NB4 (cell line): ENCODE data around the gene FAHD1.

ENCODE experiments used
- MYC ChIP-seq: IDR thresholded peaks from 2 replicates; pipeline ENCODE4 v1.6.1; 2011; ENCODE audit warnings: low read depth, low read length
- POLR2A ChIP-seq: IDR thresholded peaks from 2 replicates; pipeline ENCODE4 v1.6.1; 2011; ENCODE audit warnings: mild to moderate bottlenecking; ENCODE audit not compliant: insufficient read length; ENCODE audit errors: extremely low read depth
- TF ChIP-seq, protein P1 (sequence below): IDR thresholded peaks from one replicate; pipeline ENCODE4 v1.5.1; 2012; ENCODE audit warnings: low read depth, low read length
- TF ChIP-seq, protein P2 (sequence below): IDR thresholded peaks from 2 replicates; pipeline ENCODE4 v1.6.1; 2011; ENCODE audit warnings: low read depth, low read length

DNA sequence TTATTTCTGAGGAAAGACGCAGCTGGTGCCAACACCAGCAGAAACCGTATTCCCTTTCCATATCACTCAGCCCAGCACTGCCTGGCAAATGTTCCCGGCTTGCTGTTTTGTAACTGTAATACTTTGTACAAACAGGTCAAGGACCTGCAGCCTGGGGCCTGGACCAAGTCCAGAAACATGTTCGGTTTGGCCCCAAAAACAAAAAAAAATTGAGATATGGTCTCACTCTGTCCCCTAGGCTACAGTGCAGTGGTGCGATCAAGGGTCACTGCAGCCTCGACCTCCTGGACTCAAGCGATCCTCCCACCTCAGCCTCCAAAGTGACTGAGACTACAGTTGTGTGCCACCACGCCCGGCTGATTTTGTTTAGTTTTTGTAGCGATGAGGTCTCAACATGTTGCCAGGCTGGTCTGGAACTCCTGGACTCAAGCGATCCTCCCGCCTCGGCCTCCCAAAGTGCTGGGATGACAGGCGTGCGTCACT lies 1.6 kb upstream of the FAHD1 start:
- no peak for TF ChIP-seq POLR2A
- TF ChIP-seq, protein P1, sequence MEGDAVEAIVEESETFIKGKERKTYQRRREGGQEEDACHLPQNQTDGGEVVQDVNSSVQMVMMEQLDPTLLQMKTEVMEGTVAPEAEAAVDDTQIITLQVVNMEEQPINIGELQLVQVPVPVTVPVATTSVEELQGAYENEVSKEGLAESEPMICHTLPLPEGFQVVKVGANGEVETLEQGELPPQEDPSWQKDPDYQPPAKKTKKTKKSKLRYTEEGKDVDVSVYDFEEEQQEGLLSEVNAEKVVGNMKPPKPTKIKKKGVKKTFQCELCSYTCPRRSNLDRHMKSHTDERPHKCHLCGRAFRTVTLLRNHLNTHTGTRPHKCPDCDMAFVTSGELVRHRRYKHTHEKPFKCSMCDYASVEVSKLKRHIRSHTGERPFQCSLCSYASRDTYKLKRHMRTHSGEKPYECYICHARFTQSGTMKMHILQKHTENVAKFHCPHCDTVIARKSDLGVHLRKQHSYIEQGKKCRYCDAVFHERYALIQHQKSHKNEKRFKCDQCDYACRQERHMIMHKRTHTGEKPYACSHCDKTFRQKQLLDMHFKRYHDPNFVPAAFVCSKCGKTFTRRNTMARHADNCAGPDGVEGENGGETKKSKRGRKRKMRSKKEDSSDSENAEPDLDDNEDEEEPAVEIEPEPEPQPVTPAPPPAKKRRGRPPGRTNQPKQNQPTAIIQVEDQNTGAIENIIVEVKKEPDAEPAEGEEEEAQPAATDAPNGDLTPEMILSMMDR: no peak
- TF ChIP-seq, protein P2, sequence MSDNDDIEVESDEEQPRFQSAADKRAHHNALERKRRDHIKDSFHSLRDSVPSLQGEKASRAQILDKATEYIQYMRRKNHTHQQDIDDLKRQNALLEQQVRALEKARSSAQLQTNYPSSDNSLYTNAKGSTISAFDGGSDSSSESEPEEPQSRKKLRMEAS: no peak
- TF ChIP-seq MYC: no peak
